Measurements from ENCODE around the gene CDKN1B. TPM values are rescaled to one million over a fixed set of nuclear protein-coding genes. Genes with fewer than 3 reads are reported as not detected.

Gene CDKN1B
- total and polyA plus RNA-seq, 2 of the 13 experiments (the other 11 are each of a cell fraction or from before 2014, with no cell fraction given), result 20.1 to 37.2 TPM

- TF ChIP-seq, protein P1, sequence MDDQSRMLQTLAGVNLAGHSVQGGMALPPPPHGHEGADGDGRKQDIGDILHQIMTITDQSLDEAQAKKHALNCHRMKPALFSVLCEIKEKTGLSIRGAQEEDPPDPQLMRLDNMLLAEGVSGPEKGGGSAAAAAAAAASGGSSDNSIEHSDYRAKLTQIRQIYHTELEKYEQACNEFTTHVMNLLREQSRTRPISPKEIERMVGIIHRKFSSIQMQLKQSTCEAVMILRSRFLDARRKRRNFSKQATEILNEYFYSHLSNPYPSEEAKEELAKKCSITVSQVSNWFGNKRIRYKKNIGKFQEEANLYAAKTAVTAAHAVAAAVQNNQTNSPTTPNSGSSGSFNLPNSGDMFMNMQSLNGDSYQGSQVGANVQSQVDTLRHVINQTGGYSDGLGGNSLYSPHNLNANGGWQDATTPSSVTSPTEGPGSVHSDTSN (CRISPR knock-in tag; IDR thresholded peaks at IDR 0.05; ENCODE audit: borderline replicate concordance), result no peak
- TF ChIP-seq HNF4G (IDR thresholded peaks at IDR 0.05; ENCODE audit: borderline replicate concordance, low read depth, low read length) (no peak), HNF4G (CRISPR knock-in tag; IDR thresholded peaks at IDR 0.05; ENCODE audit: borderline replicate concordance, low read depth) (no peak), ZNF337 (CRISPR knock-in tag; IDR thresholded peaks at IDR 0.05; ENCODE audit: borderline replicate concordance, low read depth) (0 out of 2 replicates have a peak, but pooled peaks have one; percentile 76), PHF8 (CRISPR knock-in tag; IDR thresholded peaks at IDR 0.05) (peak; percentile 82), RNF2 (conservative IDR thresholded peaks at IDR 0.05; ENCODE audit: low read depth) (no peak), HOXA7 (CRISPR knock-in tag; IDR thresholded peaks at IDR 0.05) (no peak), AGO2 (optimal IDR thresholded peaks at IDR 0.05; ENCODE audit: low read depth, low read length) (peak; percentile 32), HOXA5 (CRISPR knock-in tag; IDR thresholded peaks at IDR 0.05) (peak; percentile 12; the same call in 1 of the 2 replicates), HES4 (CRISPR knock-in tag; IDR thresholded peaks at IDR 0.05; ENCODE audit: borderline replicate concordance) (0 out of 2 replicates have a peak, but pooled peaks have one; percentile 8), ZFP37 (CRISPR knock-in tag; IDR thresholded peaks at IDR 0.05; ENCODE audit: borderline replicate concordance) (no peak), TFE3 (CRISPR knock-in tag; IDR thresholded peaks at IDR 0.05) (no peak), ARNTL (CRISPR knock-in tag; IDR thresholded peaks at IDR 0.05) (peak; percentile 35; the same call in 1 of the 2 replicates), ZNF883 (CRISPR knock-in tag; IDR thresholded peaks at IDR 0.05; ENCODE audit: not compliant biosample characterization) (peak; percentile 40), ZBTB7A (CRISPR knock-in tag; IDR thresholded peaks at IDR 0.05) (0 out of 2 replicates have a peak, but pooled peaks have one; percentile 63), ZBTB7B (CRISPR knock-in tag; IDR thresholded peaks at IDR 0.05) (peak; percentile 61; the same call in 1 of the 2 replicates), POLR2G (IDR thresholded peaks at IDR 0.05; ENCODE audit: low read depth, low read length) (peak; percentile 73), ZC3H4 (CRISPR knock-in tag; IDR thresholded peaks at IDR 0.05; ENCODE audit: borderline replicate concordance) (no peak), BATF2 (CRISPR knock-in tag; IDR thresholded peaks at IDR 0.05) (0 out of 2 replicates have a peak, but pooled peaks have one; percentile 56), ZFX (CRISPR knock-in tag; IDR thresholded peaks at IDR 0.05; ENCODE audit: low read depth) (0 out of 2 replicates have a peak, but pooled peaks have one; percentile 60), ZNF614 (CRISPR knock-in tag; IDR thresholded peaks at IDR 0.05; ENCODE audit: borderline replicate concordance) (no peak), KAT7 (CRISPR knock-in tag; IDR thresholded peaks at IDR 0.05; ENCODE audit: borderline replicate concordance) (peak; percentile 89; the same call in 1 of the 2 replicates)
- TF ChIP-seq, protein P2, sequence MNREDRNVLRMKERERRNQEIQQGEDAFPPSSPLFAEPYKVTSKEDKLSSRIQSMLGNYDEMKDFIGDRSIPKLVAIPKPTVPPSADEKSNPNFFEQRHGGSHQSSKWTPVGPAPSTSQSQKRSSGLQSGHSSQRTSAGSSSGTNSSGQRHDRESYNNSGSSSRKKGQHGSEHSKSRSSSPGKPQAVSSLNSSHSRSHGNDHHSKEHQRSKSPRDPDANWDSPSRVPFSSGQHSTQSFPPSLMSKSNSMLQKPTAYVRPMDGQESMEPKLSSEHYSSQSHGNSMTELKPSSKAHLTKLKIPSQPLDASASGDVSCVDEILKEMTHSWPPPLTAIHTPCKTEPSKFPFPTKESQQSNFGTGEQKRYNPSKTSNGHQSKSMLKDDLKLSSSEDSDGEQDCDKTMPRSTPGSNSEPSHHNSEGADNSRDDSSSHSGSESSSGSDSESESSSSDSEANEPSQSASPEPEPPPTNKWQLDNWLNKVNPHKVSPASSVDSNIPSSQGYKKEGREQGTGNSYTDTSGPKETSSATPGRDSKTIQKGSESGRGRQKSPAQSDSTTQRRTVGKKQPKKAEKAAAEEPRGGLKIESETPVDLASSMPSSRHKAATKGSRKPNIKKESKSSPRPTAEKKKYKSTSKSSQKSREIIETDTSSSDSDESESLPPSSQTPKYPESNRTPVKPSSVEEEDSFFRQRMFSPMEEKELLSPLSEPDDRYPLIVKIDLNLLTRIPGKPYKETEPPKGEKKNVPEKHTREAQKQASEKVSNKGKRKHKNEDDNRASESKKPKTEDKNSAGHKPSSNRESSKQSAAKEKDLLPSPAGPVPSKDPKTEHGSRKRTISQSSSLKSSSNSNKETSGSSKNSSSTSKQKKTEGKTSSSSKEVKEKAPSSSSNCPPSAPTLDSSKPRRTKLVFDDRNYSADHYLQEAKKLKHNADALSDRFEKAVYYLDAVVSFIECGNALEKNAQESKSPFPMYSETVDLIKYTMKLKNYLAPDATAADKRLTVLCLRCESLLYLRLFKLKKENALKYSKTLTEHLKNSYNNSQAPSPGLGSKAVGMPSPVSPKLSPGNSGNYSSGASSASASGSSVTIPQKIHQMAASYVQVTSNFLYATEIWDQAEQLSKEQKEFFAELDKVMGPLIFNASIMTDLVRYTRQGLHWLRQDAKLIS (CRISPR knock-in tag; IDR thresholded peaks at IDR 0.05), result peak; percentile 10; the same call in 1 of the 2 replicates
These were observed 7.4 kb downstream of the CDKN1B start (continued) for GRCh38 chr12:12724421-12725085.
